ENCODE results near the gene OLAH. TPM values are rescaled to one million over a fixed set of nuclear protein-coding genes. Genes with fewer than 3 reads are reported as not detected.

The OLAH gene
- total RNA-seq, 1 experiment from 2014 or later = not detected

- Mint-ChIP-seq H3K36me3 (peaks cover 13% of the 10 kb centered on the region), H3K27ac (no peak overlapping the region), H3K27me3 (ENCODE audit: low read depth) (no peaks in the 10 kb centered on the region; the same call in 1 of the 2 replicates), H3K9me3 (no peaks in the 10 kb centered on the region), H3K4me3 (no peak overlapping the region), H3K4me1 (no peaks in the 10 kb centered on the region)
- TF ChIP-seq ATF6 (CRISPR knock-in tag; IDR thresholded peaks at IDR 0.05) = no peak
- CTCF ChIA-PET = no interaction called here
- no peak for ATAC-seq
- no peak for DNase-seq (ENCODE audit: low spot score)
- POLR2A ChIA-PET = no interaction called here
These were observed 74.9 kb downstream of the OLAH start for GRCh38 chr10:15118615-15119014.

DNA sequence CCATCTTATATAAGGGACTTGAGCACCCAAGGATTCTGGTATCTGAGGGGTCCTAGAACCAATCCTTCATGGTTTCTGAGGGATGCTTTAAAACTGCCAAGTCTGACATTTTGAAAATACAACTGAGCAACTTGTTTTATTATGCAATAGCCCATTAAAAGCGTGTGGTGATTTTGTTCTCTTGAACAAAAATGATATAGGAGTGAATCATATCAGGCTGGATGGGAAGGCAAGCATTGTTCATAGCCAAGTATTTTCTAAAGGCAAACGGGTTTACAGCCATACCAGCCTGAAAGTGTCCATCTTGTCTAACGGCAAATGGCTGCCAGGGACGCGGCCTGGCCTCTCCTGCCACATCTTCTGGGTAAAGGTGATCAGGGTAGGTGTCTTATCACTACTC lies 76.8 kb downstream of the OLAH start:
- H3K27me3 Mint-ChIP-seq (ENCODE audit: low read depth) = no peaks in the 10 kb centered on the region
- H3K4me1 Mint-ChIP-seq = no peaks in the 10 kb centered on the region
- CTCF ChIA-PET = no interaction called here
- no peaks in the 10 kb centered on the region for H3K9me3 Mint-ChIP-seq
- ATAC-seq (no peak), DNase-seq (ENCODE audit: low spot score) (no peak)
- POLR2A ChIA-PET = no interaction called here
- TF ChIP-seq ESRRA (CRISPR knock-in tag; IDR thresholded peaks at IDR 0.05; ENCODE audit: borderline replicate concordance) = no peak
- TF ChIP-seq NR1H2 (CRISPR knock-in tag; IDR thresholded peaks at IDR 0.05) = no peak
- TF ChIP-seq USF2 (CRISPR knock-in tag; IDR thresholded peaks at IDR 0.05) = no peak
- TF ChIP-seq PREB (CRISPR knock-in tag; IDR thresholded peaks at IDR 0.05; ENCODE audit: borderline replicate concordance) = no peak
- TF ChIP-seq USF1 (CRISPR knock-in tag; IDR thresholded peaks at IDR 0.05) = no peak
- no peak for TF ChIP-seq RORB (CRISPR knock-in tag; IDR thresholded peaks at IDR 0.05)
- no peak for TF ChIP-seq ZNF671 (CRISPR knock-in tag; IDR thresholded peaks at IDR 0.05)
- TF ChIP-seq ZNF121 (CRISPR knock-in tag; IDR thresholded peaks at IDR 0.05) = no peak
- H3K36me3 Mint-ChIP-seq = peaks cover 20% of the 10 kb centered on the region
- no peak overlapping the region for H3K27ac Mint-ChIP-seq
- H3K4me3 Mint-ChIP-seq = no peak overlapping the region

DNA sequence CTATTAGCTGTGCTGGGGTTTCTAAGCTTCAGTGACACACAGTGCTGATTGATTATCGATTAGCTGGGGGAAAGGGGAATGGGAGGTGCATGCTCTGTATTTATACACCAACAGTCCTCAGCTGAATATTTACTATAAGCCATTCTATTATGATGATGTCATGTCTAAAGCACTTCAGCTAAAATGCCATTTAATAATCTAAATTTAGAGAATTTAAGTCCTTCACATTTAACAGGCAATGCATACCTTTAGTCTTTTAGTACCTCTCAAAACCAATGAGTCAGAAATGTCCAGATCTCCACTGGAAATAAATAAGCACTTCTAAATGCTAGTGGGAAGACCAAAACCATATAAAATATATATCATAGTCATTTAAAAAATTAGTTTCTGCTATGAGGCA lies 78.0 kb downstream of the OLAH start:
- ATAC-seq = no peak
- Mint-ChIP-seq H3K4me3 (no peak overlapping the region), H3K9me3 (peaks cover 4% of the 10 kb centered on the region), H3K4me1 (no peaks in the 10 kb centered on the region), H3K27me3 (ENCODE audit: low read depth) (no peaks in the 10 kb centered on the region), H3K36me3 (peaks cover 24% of the 10 kb centered on the region), H3K27ac (no peak overlapping the region)
- TF ChIP-seq MYBL2 (CRISPR knock-in tag; IDR thresholded peaks at IDR 0.05) (no peak), NFYB (CRISPR knock-in tag; conservative IDR thresholded peaks at IDR 0.05; ENCODE audit: low read depth) (no peak), FOXK1 (CRISPR knock-in tag; IDR thresholded peaks at IDR 0.05) (no peak), ATF1 (CRISPR knock-in tag; IDR thresholded peaks at IDR 0.05) (no peak), ZNF425 (CRISPR knock-in tag; conservative IDR thresholded peaks at IDR 0.05) (no peak), ZNF416 (CRISPR knock-in tag; IDR thresholded peaks at IDR 0.05) (no peak)
- TF ChIP-seq, protein P1, sequence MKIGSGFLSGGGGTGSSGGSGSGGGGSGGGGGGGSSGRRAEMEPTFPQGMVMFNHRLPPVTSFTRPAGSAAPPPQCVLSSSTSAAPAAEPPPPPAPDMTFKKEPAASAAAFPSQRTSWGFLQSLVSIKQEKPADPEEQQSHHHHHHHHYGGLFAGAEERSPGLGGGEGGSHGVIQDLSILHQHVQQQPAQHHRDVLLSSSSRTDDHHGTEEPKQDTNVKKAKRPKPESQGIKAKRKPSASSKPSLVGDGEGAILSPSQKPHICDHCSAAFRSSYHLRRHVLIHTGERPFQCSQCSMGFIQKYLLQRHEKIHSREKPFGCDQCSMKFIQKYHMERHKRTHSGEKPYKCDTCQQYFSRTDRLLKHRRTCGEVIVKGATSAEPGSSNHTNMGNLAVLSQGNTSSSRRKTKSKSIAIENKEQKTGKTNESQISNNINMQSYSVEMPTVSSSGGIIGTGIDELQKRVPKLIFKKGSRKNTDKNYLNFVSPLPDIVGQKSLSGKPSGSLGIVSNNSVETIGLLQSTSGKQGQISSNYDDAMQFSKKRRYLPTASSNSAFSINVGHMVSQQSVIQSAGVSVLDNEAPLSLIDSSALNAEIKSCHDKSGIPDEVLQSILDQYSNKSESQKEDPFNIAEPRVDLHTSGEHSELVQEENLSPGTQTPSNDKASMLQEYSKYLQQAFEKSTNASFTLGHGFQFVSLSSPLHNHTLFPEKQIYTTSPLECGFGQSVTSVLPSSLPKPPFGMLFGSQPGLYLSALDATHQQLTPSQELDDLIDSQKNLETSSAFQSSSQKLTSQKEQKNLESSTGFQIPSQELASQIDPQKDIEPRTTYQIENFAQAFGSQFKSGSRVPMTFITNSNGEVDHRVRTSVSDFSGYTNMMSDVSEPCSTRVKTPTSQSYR (CRISPR knock-in tag; IDR thresholded peaks at IDR 0.05) = no peak
- ChIA-PET POLR2A (no interaction called here), CTCF (no interaction called here)
- DNase-seq (ENCODE audit: low spot score) = no peak
